GM19452 (cell line): ENCODE results near the gene TIMM22.
"Not testable (repeated sequence)": the region's sequence is repeated elsewhere in the genome, so short reads cannot be mapped to it uniquely, and the experiment has no call there.

Experiments
- ATAC-seq: cut with Tn5 transposase; IDR thresholded peaks from one replicate; pipeline ENCODE4 v1.9.1; 2021; ENCODE audit not compliant: unreplicated experiment

Gene TIMM22

DNA sequence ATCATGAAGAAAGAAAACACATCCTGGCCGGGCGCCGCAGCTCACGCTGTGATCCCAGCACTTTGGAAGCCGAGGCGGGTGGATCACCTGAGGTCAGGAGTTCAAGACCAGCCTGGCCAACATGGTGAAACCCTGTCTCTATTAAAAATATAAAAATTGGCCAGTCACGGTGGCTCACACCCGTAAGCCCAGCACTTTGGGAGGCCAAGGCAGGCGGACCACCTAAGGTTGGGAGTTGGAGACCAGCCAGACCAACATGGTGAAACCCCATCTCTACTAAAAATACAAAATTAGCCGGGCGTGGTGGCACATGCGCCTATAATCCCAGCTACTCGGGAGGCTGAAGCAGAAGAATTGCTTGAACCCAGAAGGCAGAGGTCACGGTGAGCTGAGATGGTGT lies 25.1 kb upstream of the TIMM22 start:
- ATAC-seq, result not testable (repeated sequence)

DNA sequence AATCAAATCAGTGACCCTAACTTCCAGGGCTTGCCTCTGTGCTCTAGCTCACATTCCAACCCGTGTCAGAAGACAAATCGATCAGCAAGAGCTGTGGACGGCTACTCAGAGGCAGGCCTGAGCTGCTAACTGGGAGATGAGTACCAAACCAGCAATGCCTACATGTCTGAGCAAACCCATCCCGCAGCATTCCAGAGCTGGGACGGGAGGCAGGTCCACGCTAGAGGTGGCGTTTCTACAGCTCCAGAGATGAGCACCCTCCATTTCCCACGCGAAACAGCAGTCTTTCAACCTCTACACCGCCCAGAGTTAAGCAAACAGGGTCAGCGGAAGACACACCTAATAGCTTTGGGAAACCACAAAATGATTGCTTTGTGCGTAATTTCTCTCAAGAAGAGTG lies 23.9 kb upstream of the TIMM22 start:
- ATAC-seq, result no peak

DNA sequence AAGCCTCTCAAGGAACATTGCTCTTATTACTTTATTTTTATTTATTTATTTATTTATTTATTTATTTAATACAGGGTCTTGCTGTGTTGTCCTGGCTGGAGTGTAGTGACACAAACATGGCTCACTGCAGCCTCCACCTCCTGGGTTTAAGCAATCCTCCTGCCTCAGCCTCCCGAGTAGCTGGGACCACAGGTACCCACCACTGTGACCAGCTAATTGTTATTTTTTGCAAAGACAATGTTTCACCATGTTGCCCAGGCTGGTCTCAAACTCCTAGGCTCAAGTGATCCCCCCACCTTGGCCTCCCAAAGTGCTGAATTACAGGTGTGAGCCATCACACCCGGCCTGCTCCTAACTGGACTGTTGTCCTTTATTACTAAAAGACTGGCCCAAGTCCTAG lies 22.2 kb upstream of the TIMM22 start:
- not testable (repeated sequence) for ATAC-seq

DNA sequence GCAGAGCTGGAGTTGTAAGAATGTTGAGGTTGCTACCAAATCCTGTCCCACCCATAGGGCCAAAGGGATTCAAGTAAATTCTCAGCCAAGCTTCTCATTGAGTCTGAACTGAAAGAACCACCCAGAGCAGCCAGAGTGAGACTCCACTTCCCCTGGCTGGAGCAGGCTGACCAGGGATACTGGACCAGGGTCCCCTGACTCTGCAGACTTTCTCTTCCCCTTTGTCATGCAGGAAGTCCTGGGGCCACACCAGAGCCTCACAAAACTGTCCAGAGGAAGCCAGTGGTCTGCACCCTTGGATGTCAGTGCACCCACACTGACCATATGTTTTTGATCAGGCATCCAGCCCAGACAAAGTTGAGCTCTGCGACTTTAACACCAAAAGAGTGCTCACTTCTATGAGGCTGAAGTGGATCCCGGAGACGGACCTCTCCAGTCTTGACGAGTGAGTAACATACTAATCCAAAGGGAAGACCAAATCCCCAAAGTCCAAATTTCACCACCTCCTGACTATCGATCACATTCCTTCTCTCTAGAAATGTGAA lies 21.5 kb upstream of the TIMM22 start:
- no peak for ATAC-seq

DNA sequence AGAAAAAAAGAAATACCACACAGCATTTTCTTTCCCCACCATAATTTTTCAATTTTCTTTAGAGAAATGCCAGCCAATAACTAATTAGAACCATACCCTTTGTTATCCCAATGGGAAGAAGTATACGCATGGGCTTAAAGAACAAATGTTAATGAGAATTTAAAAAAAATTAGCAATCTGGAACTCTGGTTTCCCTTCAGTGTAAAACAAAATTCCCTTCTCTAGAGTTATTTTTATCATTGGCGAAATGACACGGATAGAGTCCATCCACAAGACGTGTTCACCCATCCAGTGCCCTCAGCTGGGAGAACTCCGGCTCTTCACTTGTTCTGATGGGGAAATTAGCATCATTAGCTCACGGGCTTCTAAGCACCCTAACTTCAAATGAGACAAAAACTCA lies 20.6 kb upstream of the TIMM22 start:
- no peak for ATAC-seq

DNA sequence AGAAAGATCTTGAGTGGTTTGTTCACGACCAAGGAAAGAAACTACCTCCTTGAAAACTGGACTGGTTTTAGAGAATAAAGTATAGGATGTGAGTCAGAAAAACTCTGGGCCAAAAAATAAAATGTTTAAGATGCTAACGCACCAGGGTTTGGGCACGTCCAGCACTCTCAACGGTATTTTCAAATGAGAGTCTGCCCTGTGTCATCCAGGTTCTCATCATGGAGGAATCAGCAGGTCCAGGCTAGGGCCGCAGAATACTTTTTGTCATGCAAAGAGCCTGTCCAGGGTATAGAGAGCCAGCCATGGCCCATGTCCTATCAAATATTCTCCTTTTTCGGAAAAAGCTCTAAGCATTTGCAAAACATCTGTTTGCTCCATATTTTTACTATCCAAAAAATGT lies 19.8 kb upstream of the TIMM22 start:
- ATAC-seq, result no peak

DNA sequence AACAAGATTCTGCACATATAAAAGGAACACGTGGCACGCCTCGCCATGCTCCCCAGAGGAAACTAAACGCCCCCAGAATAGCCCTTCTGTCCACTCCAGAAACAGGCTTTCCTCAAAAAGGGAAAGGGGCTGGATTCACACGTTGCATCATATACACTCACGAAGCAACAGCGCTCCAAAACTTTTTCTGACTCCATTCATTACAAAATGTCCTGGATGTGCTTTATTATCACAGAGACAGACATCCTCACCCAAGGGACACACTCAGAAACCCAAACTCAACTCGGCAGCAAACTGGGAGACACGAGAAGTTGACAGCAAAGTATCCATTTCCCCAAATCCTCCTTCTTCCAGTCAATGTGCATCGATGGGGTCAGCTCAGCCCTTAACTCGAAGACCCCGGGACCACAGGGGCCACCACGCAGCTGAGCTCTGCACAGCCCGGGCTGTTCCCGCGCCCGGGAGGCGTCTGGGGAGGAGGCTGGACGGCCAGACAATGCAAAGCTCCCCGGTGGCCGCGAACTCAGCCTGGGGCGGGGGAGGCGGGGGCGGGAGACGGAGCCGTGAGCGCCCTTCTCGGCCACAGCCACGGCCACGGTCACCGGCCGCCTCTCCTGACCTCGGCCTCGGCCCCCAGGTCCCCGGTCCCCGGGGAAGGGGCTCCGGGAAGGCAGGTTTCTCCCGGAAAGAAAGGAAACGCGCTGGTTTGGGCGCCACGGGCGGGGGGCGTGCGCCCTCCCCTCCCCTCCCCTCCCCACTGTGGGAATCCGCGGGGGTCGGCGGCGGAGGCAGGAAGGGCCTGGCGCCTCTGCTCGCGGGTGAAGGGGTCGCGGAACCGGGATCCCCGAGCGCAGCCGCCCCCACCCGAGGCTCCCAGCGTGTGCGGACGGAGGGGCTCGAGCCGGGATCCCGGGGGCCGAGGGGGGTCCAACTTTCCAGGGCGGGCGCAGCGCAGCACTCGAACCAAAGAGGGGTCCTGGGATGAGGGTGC lies 18.5 kb upstream of the TIMM22 start:
- no peak for ATAC-seq

DNA sequence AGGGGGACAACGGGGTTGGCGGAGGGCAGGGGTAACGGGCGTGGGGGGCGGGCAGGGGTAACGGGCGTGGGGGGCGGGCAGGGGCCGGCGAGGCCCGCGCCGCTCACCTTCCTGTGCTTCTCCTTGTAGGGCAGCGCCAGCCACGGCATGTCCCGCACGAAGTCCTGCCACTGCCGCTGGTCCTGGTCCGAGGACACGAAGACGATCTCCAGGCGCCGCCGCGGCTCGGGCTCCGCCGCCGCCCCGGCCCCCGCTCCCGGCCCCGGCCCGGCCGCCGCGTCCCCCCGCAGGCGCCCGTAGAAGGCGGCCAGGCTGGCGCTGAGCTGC lies 17.8 kb upstream of the TIMM22 start:
- no peak for ATAC-seq

DNA sequence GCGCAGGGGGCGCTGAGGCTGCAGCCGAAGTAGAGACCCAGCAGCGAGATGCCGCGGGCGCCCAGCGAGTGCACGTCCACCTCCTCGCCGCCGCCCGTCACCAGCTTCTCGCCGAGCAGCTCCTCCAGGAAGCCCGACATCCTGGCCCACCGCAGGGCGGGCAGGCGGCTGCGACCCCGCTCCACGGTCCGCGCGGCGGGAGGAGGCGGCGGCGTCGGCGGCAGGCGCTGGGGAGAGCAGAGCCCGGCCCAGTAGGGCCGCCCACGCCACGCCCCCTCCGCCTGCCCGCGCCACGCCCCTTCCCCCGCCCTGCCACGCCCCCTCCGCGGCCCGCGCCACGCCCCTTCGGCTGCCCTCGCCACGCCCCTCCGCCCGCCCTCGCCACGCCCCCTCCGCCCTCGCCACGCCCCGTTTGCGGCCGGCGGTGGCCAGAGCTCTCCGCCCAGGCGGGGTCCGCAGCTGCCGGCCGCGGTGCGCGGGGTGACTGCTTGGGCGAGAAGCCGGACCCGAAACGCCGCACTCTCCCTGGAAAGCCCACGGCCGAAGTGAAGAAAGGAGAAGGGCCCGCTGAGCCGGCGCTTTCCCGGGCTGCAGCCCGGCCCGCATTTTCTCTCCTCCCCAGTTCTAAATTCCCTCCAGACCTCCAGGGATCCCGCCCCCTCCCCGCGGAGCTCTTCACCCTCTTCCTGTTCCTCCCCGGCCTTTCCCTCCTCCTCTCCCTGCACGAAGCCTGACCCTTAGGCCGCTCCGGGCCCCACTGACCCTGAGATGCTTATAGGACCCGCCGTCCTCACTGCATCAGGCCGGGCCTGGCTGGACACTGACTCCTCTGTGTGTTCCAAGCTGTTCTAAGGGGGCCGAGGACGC lies 17.2 kb upstream of the TIMM22 start, which contains the start of gene NXN:
TSS of gene NXN (minus strand) at position 238 of the 867 bp plus-strand sequence.
- ATAC-seq, result peak; percentile 60

DNA sequence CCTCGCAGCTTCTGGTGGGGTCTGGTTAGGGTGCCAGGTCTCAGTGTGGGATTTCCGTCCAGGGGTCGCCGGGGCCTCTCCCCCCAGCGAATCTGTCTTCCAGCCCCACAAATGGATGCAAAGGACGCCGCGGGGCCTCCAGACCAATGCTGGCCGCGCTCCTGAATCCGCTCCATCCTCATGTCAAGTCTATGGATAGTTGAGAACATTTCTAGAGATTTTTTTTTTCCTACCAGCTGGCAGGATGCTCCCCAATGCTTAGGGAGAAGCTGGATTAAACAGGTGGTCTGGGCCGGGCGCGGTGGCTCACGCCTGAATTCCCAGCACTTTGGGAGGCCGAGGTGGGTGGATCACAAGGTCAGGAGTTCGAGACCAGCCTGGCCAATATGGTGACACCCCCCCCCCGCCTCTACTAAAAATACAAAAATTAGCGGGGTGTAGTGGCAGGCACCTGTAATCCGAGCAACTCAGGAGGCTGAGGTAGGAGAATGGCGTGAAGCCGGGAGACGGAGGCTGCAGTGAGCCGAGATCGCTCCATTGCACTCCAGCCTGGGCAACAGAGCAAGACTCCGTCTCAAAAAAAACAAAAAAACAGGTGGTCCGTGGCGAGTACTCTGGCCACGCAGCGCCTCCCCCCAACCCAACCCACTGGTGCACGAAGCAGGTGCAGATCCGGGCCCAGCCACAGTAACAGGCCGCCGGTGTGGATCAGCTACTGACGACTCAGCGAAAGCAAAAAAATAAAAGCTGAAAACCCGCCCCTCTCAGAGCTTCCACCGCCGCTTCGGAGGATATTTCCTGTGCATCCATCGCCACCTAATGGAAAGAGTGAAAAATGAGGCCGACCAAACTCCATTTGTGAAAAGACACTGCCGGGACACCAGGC lies 16.3 kb upstream of the TIMM22 start:
- ATAC-seq, result no peak

DNA sequence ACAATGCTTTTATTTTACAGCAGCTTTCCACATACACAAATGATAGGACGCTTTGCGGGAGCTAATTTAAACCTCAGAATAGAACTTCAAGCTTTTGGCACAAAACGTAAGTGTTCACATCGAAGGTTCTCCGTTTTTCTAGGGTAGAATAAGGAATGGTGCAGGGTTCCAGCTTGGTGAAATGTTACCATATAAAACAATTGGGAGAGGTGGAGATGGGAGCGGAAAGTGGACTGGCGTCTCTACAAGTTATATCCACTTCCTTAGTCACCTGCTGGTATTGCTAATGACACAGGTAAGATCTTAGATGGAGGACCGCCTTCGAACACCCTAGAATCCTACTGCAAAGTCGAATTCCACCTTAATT lies 15.7 kb upstream of the TIMM22 start:
- no peak for ATAC-seq

DNA sequence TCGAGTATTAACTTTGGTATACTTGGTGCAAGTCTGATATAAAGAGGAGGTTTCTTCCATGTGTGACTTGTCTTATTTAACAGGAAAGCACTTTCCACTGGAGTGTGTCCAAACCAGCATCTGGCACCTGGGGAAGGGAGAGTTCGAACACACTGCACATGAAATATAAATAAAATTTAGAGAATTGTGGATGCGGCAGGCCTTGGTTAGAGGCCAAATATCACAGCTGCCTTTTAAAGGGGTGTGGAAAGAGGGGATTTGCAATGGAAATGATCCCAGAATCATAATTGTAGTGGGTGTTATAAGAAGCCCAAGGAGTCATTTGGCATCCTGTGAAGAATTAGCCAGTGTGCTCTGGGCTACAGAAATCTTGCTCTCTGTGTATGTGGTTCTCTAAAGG lies 13.0 kb upstream of the TIMM22 start:
- no peak for ATAC-seq

DNA sequence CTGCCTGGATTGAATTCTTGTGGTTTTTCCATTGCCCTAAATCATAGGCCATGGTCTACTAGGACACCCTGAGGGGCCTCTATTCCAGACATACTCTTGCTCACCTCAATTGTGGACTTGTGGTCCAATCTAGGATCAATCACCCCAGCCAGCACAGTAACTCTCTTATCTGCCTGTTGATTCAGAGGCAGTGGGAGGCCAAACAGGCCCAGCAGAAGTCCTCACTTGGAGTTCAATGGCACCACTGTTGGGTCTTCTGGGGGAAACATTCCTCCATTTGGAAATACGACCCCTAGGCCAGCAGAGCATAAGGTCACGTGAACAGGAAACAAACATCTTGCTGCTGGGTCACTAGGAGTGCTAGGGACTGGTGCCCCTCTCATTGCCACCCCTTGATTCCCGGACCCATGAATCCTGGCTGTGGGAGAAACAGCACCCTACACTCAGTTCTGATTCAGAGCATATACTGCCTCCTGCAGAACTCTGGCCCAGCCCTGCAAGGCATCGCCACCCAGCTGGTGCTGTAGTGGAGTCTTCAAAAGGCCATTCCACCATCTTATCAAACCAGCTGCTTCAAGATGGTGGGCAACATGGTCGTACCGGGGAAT lies 10.5 kb upstream of the TIMM22 start:
- no peak for ATAC-seq

DNA sequence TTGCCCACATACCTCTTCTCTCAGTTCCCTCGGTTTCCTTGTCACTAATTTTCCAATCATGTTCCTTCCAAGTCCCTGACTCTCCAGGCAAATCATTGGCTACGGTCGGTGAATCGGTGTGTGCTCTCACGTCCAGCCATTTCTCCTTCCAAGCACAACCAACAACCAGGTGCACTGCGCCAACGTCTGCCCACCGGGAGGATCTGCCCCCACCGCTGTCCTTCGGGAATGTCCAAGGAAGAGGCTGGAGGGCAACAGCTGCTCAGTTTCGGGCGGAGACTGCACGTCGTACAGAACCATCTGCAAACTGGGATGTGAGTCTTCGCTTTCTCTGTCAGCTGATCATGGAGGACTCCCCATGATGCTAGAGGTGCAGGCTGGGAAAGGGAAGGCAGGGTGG lies 9.0 kb upstream of the TIMM22 start:
- no peak for ATAC-seq

DNA sequence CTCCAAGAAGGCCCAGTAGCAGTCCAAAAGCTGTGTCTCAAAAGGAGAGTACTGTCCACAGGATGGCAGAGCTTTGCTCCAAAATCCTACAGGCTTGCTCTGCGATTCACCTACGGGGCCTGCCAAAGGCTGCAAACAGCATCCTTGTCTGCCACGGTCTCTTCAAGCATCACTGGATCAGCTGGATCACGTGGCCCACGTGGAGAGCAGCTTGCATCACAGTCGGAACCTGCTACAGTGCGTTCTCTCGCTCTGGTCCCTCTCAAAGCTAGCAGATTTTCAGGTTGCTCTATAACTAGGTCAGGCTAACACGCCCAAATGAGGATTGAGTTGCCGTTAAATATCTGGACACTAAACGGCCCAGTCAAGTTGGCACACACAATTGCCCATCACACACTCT lies 8.4 kb upstream of the TIMM22 start:
- ATAC-seq, result no peak

DNA sequence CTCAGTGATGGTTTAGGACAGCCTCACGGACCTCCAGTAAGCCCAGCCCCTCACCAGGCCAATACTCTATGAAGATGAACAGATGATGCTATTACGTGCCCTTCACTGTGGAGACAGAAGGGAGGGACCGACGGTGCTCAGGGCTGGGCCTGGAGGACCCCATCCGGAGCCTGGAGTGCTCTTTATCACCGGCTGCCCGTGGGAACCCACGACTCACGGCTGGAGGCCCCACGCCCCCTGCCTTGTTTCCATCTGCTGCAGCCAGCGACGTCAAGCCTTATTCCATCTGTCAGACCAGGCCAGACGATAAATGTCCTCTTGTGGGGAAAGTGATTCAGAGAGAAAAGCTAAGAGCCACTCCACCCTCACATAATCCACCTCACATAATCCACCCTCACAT lies 4.0 kb upstream of the TIMM22 start:
- ATAC-seq, result no peak

DNA sequence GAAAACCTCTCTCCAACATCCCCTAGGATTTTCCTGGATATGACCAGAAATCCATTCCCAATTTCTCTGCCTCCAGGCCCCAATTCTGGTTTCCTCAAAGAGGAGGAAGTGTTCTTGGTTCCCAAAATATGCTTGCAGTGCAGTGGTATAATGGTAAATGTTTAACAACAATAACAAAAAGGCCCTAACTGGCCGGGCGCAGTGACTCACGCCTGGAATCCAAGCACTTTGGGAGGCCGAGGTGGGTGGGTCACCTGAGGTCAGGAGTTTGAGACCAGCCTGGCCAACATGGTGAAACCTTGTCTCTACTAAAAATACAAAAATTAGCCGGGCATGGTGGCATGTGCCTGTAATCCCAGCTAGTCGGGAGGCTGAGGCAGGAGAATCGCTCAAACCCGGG lies 1.6 kb upstream of the TIMM22 start:
- not testable (repeated sequence) for ATAC-seq

DNA sequence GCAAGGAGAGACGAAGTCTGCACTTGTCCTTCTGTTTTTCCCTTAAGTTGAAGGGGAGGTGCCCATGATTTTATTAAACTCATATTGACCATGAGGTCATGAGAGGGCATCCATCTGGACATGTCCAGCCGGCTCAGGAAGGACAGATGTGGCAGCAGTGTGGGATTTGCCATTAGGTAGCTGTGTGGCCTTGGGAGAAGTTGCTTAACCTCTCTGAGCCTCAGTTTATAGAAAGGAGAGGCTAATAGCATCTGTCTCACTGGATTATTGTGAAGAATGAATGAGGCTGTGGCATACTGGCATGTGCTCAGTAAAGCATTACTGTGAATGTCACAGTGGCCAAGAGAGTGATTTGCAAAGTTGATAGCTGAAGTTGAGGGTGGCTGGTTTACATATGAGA lies 1.2 kb downstream of the TIMM22 start:
- ATAC-seq, result no peak

DNA sequence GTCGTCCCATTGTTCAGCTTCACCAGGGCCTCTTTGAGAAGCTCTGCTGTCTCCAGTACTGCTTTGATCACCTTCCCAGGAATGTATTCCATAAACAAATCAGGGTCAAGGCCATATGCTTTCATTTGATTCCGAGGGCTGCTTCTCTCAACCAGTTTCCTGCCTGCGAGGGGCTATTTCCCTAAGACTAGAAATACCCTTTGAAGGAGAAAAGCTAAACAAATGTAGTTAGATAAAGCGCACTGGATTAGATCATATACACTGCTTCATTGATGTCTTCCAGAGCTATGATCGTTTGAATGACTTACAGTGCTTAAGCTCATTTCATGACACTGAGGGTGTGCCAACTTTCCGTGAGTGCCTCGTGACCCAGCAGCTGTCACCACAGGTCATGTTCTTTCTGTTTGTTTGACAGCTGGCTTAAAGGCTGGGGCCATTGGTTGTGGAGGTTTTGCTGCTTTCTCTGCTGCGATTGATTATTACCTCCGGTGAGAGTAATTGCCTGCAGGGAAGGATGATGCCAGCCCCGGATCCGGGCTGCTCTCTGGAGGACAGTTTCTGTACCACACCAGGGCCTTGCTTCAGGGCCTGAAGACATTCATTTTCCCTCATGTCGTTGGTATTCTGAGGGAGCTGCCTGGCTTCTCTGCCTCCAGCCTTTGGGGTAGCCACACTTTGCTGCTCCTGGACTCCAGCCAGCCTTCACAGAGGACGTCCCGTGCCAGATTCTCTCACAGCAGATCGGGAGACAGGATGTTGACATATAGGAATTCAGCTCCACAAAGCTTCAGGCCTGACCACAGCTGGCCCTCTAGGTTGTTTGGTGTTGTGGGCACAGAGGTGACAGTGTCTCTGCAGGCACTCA lies 3.9 kb downstream of the TIMM22 start:
- no peak for ATAC-seq
